NOMO-1 treated with dmso at 0.1 percent for 144 hours (cell line): ENCODE data around the gene KRT2.

ENCODE experiments used
- DNase-seq: peaks from one replicate; lab custom pipeline; 2025; ENCODE audit not compliant: unreplicated experiment; lab: John Stamatoyannopoulos, UW

KRT2 gene

DNA sequence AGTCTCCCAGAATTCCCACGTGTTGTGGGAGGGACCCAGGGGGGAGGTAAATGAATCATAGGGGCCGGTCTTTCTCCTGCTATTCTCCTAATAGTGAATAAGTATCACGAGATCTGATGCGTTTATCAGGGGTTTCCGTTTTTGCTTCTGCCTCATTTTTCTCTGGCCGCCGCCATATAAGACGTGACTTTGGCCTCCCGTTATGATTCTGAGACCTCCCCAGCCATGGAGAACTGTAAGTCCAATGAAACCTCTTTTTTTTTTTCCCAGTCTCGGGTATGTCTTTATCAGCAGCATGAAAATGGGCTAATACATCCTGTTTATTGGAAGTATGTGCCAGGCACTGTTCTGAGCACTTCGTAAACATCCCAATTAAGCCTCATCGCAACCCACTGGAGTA lies 51.5 kb downstream of the KRT2 start:
- DNase-seq = no peak

DNA sequence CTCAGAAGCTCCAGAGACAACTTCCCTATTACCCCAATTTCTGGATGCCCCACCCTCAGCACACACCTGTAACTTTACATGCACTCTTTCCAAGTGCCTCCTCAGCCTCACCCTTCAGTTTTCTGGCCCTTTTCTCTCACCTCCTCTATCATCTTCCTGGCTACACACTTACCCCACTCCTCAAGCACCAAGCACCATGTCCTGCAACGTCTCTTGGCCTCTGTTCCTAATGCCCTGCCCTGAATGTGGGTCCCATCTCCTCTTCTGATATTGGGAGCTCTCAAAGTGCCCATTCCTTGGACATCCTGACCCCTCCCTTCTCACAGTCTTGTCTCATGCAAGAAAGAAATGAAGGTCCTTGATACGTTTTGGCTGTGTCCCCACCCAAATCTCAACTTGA lies 51.9 kb downstream of the KRT2 start:
- DNase-seq = no peak

DNA sequence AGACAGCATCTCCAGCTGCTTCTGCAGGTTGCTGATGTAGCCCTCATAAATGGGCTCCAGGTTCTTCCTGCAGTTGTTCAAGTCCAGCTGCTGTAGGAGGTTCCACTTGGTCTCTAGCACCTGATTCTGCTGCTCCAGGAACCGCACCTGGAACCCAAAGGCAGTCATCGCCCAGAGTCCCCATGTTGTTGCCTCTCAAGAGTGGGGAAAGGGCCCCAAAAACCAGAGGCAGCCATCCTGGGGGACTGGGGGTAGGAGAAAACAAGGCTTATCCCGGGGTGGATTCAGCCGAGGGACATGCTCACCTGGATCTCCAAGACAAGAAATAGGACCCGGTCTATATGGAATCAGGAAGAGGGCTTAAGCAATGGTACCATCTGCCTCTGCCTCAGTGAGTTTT lies 53.0 kb downstream of the KRT2 start:
- no peak for DNase-seq
